Hematopoietic multipotent progenitor cell treated with erythropoietin and hydrocortisone succinate and interleukin-3 and kit ligand, for 15 days (in vitro differentiated cells): ENCODE data around the gene KRT82.

Experiments used
- DNase-seq: peaks from one replicate; pipeline ENCODE4 v3.0.0-alpha.2; 2015; ENCODE audit warnings: low spot score

The KRT82 gene

GRCh38 chr12:52435659-52435999 lies 29.5 kb upstream of the KRT82 start:
- DNase-seq = no peak

DNA sequence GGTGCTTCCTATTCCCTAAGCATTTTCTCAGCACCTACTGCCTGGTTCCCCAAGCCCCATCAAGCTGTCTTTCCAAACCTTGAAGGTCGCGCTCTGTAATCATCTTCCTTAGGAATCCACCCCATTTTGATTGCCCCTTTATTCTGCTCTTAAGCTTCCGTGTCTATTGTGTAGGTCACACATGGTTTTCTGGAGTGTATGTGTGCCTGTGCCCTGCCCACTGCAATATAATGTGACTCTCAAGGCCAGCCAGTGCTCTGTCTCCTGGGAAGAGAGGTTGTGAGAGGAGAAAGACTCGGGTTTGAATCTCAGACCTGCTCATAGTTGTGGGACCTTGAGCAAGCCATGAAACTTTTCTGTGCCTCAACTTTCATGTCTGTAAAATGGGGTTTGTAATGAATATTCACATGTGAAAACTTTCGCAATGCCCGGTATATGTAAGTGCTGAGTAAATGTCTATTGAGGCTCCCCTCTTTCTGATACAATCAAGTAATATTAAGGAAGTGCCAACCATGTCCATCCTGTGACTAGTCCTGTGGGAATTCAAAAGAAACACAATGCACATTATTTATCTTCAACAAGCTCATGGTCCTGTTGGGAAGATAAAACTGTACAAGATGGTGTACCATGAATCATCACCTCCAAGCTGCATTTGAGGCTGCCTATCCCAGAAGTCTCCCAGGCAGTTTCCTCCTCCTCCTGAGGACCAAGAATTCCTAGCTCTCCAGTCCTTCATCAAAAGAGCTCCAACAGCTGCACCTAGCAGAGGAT lies 28.8 kb upstream of the KRT82 start:
- no peak for DNase-seq

DNA sequence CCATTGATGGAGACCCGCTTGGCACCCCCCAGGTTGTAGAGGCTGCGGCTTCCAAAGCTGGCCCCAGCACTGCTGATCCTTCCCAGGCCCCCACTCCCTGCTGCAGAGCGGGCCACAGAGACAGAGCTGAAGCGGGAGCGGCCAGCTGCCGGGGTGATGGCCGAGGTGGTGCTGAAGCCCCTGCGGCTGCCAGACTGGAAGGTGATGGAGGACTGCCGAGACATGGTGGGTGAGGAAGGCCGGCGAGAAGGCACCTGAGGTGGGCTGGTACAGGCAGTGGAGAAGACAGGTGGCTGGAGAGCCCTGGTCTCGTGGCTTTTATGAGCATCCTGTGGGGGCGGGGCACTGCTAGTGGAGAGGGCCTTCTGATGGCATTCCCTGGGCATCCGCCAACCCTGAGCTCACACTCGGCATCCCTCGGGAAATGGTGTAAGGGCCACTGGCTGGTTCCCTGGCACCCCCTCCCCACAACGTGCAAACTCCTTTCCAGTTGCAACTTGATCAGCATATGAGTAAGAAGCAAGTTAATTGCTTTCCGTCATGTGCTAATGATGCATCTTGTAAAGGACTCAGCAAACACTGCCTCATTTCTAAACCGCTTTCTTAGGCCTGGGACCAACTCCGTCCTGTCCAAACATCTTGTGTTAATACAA lies 28.1 kb upstream of the KRT82 start, which contains the start of gene KRT75:
KRT75 (minus strand) TSS at position 291 of the 653 bp plus-strand sequence; CDS start at position 224, 67 bp downstream.
- DNase-seq = no peak

DNA sequence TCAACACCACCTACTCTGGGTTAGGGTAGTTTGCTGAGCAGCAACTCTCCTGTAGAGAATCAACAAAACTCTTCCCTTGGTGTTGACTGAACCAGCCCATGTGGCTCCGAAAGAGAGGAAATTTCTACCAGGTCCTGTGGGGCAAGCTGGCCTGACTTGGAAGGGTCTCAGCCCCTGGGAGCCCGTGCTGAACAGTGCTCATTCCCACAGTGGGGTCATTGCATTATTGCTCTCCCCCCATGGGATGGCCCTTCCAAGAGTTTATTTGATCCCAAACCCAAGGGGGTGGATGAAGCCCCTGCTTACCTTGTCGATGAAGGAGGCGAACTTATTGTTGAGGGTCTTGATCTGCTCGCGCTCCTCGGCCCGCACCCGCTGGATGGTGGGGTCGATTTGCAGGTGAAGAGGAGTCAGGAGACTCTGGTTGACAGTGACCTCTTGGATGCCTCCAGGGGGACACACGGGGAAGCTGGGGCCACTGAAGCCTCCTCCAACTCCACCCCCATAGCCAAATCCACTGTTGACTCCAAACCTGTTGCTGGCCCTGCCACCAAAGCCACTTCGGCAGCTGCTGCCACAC lies 27.5 kb upstream of the KRT82 start:
- DNase-seq = no peak

GRCh38 chr12:52432559-52433207 lies 26.5 kb upstream of the KRT82 start:
- no peak for DNase-seq

DNA sequence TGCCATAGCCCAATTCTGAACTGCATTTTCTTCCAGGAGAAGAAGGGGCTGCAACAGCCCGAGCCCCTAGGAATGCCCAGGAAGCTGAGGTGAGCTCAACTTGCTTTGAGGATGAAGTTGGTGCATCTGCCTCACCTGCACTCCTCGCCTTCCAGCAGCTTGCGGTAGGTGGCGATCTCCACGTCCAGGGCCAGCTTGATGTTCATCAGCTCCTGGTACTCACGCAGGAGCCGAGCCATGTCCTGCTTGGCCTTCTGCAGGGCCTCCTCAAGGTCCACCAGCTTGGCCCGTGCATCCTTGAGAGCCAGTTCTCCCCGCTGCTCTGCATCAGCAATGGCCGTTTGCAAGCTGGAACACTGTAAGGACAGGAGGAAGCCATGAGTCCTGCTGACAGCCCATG lies 22.0 kb upstream of the KRT82 start:
- no peak for DNase-seq

DNA sequence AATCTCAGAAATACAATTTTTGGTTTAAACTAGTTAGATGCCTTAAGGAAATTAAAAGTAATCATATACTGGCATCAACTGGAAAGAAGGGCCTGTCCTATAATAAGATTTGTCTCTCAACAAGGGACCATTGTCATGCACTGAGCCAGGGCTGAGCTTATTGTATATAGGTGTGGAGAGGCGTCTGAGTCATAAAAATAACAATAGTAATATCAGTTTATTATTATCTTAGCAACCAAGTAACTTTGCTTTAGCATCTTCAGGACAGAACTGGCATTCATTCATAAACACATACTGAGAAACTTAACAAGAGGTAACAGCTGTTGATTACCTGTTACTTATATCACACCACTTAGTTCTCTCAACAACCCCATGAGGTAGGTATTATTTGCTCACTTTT lies 20.9 kb upstream of the KRT82 start:
- no peak for DNase-seq

GRCh38 chr12:52426034-52426433 lies 19.9 kb upstream of the KRT82 start:
- DNase-seq = no peak

DNA sequence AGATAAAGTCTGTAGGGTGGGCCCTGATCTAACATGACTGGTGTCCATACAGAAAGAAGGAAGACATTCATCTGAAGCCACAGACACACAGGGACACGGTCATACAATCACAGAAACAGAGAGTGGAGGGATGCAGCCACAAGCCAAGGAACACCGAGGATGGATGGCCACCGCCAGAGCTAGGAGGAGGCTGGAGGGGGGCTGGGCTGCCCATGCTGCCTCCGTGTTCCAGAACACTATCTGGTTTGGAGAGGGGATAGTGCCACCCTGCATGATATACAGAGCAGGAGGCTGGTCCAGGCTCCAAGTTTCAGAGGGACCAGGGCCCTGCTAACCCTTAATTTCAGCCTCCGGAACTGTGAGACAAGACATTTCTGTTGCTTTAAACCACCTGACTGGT lies 19.3 kb upstream of the KRT82 start:
- no peak for DNase-seq

- DNase-seq = no peak
Observed at GRCh38 chr12:52423661-52424500, 17.7 kb upstream of the KRT82 start.

GRCh38 chr12:52423035-52423434 lies 16.9 kb upstream of the KRT82 start:
- DNase-seq = no peak

- DNase-seq = no peak
Observed at GRCh38 chr12:52419656-52420055, 13.5 kb upstream of the KRT82 start.

- DNase-seq = no peak
Observed at GRCh38 chr12:52418576-52419110, 12.5 kb upstream of the KRT82 start.

DNA sequence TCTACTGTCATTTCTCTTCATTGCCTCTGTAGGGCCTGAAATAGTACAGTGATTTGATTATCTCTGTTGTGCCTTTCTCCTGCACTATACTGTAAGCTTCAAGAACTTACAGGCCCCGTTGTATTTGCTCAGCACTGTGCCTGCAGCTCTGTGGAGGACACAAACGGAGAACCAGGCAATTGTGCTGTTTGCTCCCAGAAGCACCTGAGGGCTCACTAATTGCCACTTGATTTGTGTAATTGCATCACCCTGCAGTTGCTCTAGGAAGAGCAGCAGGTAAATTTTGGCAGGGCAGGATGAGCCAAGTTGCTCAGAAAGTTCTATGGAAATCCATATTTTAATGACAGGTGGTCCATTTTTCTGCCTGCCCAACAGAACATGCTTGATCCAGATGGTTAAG lies 11.6 kb upstream of the KRT82 start:
- DNase-seq = no peak

GRCh38 chr12:52416795-52417194 lies 10.7 kb upstream of the KRT82 start:
- no peak for DNase-seq

GRCh38 chr12:52415870-52416750 lies 10.0 kb upstream of the KRT82 start:
- DNase-seq = no peak

- DNase-seq = no peak
Observed at GRCh38 chr12:52414936-52415335, 8.8 kb upstream of the KRT82 start.

GRCh38 chr12:52413782-52414345 lies 7.7 kb upstream of the KRT82 start:
- no peak for DNase-seq

DNA sequence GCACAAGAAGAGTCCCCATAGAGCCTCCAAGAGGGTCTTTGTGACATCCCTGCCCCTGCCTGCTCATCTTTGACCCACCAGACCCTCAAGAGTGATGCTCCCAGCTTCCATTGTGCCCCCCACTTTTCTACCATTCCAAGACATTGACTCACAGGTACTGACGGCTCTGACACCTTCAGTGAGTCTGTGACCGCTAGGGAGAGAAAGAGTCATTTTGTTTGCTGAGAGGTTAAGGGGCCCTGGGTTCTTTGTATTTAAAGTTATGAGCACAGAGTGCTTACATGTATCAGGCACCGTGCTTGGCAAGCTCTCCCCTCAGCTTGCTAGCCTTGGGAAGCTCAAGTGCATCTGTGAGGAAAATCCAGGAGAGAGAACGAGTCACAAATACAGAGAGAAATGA lies 7.1 kb upstream of the KRT82 start:
- no peak for DNase-seq

DNA sequence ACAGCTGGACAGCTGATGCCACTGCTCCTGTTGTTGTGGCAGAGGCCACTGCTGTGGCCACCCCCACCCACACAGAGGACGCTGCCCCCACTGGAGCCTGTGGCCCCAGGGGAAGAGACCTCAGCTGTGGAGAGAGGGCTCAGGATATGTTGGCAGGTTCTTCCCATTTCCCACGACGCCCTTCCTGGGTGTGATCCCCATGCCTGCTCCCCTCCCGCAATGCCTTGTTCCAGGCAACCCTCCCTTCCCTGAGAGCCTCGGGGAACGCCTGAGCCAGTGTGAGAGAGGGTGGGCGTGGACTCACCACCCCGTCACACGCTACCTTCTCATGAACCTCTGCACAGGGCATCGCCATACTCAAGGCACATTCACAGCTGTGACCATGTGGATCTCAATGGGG lies 5.7 kb upstream of the KRT82 start:
- no peak for DNase-seq
